ENCODE measurements around the gene VARS2. TPM values are rescaled to one million over a fixed set of nuclear protein-coding genes. Genes with fewer than 3 reads are reported as not detected.
A peak's percentile ranks its signal among the peaks of the same experiment; 100 is the strongest.

VARS2 gene
- total and polyA plus RNA-seq, 3 experiments from 2014 or later = 16.2 to 86.0 (median 82.4) TPM

- H3K4me3 ChIP-seq (ENCODE audit: low read length) = no peak overlapping the region
- H3K4me3 Mint-ChIP-seq = no peak overlapping the region
- H3K4me1 Mint-ChIP-seq = no peaks in the 10 kb centered on the region
- no peaks in the 10 kb centered on the region for H3K9me3 Mint-ChIP-seq
- ChIA-PET POLR2A (interaction anchor here (0.6 kb wide), 1 partner anchor 131 kb away, joined by 7 read pairs; no protein-coding TSS in a partner anchor), CTCF (no interaction called here)
- no peaks in the 10 kb centered on the region for H3K4me1 ChIP-seq (ENCODE audit: insufficient read depth, low read length)
- no peak overlapping the region for H3K27ac ChIP-seq (ENCODE audit: low read depth, low read length)
- no peaks in the 10 kb centered on the region for H3K36me3 ChIP-seq (ENCODE audit: insufficient read depth, low read length)
- peak overlapping the region in 1 of 8 donors; percentile 21 for H3K27ac Mint-ChIP-seq
- peaks cover 17% of the 10 kb centered on the region for H3K27me3 ChIP-seq (ENCODE audit: insufficient read depth, low read length, poor library complexity, severe bottlenecking)
- DNase-seq = no peak
- no peaks in the 10 kb centered on the region for H3K9me3 ChIP-seq (ENCODE audit: low read length)
- H3K36me3 Mint-ChIP-seq = no peaks in the 10 kb centered on the region
- H3K27me3 Mint-ChIP-seq = peaks cover 15 to 50% of the 10 kb centered on the region in 2 donors
These were observed 23.2 kb downstream of the VARS2 start for GRCh38 chr6:30937265-30937664.

- H3K27ac Mint-ChIP-seq = no peak overlapping the region
- no peaks in the 10 kb centered on the region for H3K36me3 Mint-ChIP-seq
- peaks cover 26 to 64% of the 10 kb centered on the region in 2 donors for H3K27me3 Mint-ChIP-seq
These were observed 24.7 kb downstream of the VARS2 start for GRCh38 chr6:30938730-30939129.

GRCh38 chr6:30939473-30939872 is 25.4 kb downstream of the VARS2 start:
- no peak for DNase-seq
- Histone ChIP-seq H3K4me3 (ENCODE audit: low read length) (no peak overlapping the region), H3K4me1 (ENCODE audit: insufficient read depth, low read length) (no peaks in the 10 kb centered on the region), H3K9me3 (ENCODE audit: low read length) (no peaks in the 10 kb centered on the region), H3K27ac (ENCODE audit: low read depth, low read length) (no peak overlapping the region), H3K36me3 (ENCODE audit: insufficient read depth, low read length) (no peaks in the 10 kb centered on the region), H3K27me3 (ENCODE audit: insufficient read depth, low read length, poor library complexity, severe bottlenecking) (peaks cover 22% of the 10 kb centered on the region)
- H3K27me3 Mint-ChIP-seq = peaks cover 32 to 70% of the 10 kb centered on the region in 2 donors
- H3K4me1 Mint-ChIP-seq = peaks cover 0 to 1% (median 0%) of the 10 kb centered on the region in 3 donors
- H3K27ac Mint-ChIP-seq = no peak overlapping the region
- ChIA-PET CTCF (no interaction called here), POLR2A (no interaction called here)
- no peaks in the 10 kb centered on the region for H3K9me3 Mint-ChIP-seq
- no peak overlapping the region for H3K4me3 Mint-ChIP-seq
- H3K36me3 Mint-ChIP-seq = no peaks in the 10 kb centered on the region

More at GRCh38 chr6:30938730-30939129, 24.7 kb downstream of the VARS2 start:
- no peak for DNase-seq
- peaks cover 22% of the 10 kb centered on the region for H3K27me3 ChIP-seq (ENCODE audit: insufficient read depth, low read length, poor library complexity, severe bottlenecking)
- no peaks in the 10 kb centered on the region for H3K4me1 ChIP-seq (ENCODE audit: insufficient read depth, low read length)
- ChIA-PET POLR2A (no interaction called here), CTCF (no interaction called here)
- no peaks in the 10 kb centered on the region for H3K9me3 Mint-ChIP-seq
- no peak overlapping the region for H3K4me3 Mint-ChIP-seq
- H3K27ac ChIP-seq (ENCODE audit: low read depth, low read length) = no peak overlapping the region
- no peak overlapping the region for H3K4me3 ChIP-seq (ENCODE audit: low read length)
- no peaks in the 10 kb centered on the region for H3K36me3 ChIP-seq (ENCODE audit: insufficient read depth, low read length)
- peaks cover 0 to 1% (median 0%) of the 10 kb centered on the region in 3 donors for H3K4me1 Mint-ChIP-seq
- H3K9me3 ChIP-seq (ENCODE audit: low read length) = no peaks in the 10 kb centered on the region

GRCh38 chr6:30940361-30940986 is 26.4 kb downstream of the VARS2 start, which contains the start of gene MUCL3:
Gene MUCL3, plus strand, starts transcription at chr6:30940973. Its CDS starts 27 bp downstream, at chr6:30941000.
- Mint-ChIP-seq H3K4me1 (peaks cover 0 to 1% (median 0%) of the 10 kb centered on the region in 3 donors), H3K9me3 (no peaks in the 10 kb centered on the region), H3K36me3 (peaks cover 0 to 3% (median 0%) of the 10 kb centered on the region in 3 donors), H3K27ac (no peak within 1 kb of the TSS), H3K4me3 (no peak within 1 kb of the TSS), H3K27me3 (peaks cover 34 to 77% of the 10 kb centered on the region in 2 donors)
- Histone ChIP-seq H3K27me3 (ENCODE audit: insufficient read depth, low read length, poor library complexity, severe bottlenecking) (peaks cover 22% of the 10 kb centered on the region), H3K27ac (ENCODE audit: low read depth, low read length) (no peak within 1 kb of the TSS), H3K36me3 (ENCODE audit: insufficient read depth, low read length) (no peaks in the 10 kb centered on the region), H3K9me3 (ENCODE audit: low read length) (no peaks in the 10 kb centered on the region), H3K4me1 (ENCODE audit: insufficient read depth, low read length) (no peaks in the 10 kb centered on the region), H3K4me3 (ENCODE audit: low read length) (no peak within 1 kb of the TSS)
- ChIA-PET CTCF (interaction anchor here (1.0 kb wide), 1 partner anchor 18 kb away, joined by 3 read pairs; no protein-coding TSS in a partner anchor), POLR2A (no interaction called here)
- no peak for DNase-seq

- Mint-ChIP-seq H3K9me3 (no peaks in the 10 kb centered on the region), H3K27me3 (peaks cover 40 to 72% of the 10 kb centered on the region in 2 donors), H3K4me1 (peaks cover 0 to 1% (median 0%) of the 10 kb centered on the region in 3 donors), H3K36me3 (peaks cover 0 to 3% (median 0%) of the 10 kb centered on the region in 3 donors), H3K27ac (peak overlapping the region in 1 of 8 donors; percentile 61), H3K4me3 (no peak overlapping the region)
- Histone ChIP-seq H3K27ac (ENCODE audit: low read depth, low read length) (no peak overlapping the region), H3K9me3 (ENCODE audit: low read length) (no peaks in the 10 kb centered on the region), H3K4me3 (ENCODE audit: low read length) (no peak overlapping the region), H3K27me3 (ENCODE audit: insufficient read depth, low read length, poor library complexity, severe bottlenecking) (peaks cover 22% of the 10 kb centered on the region), H3K4me1 (ENCODE audit: insufficient read depth, low read length) (no peaks in the 10 kb centered on the region), H3K36me3 (ENCODE audit: insufficient read depth, low read length) (no peaks in the 10 kb centered on the region)
- CTCF ChIA-PET = interaction anchor here (1.8 kb wide), 1 partner anchor 137 kb away, joined by 5 read pairs; no protein-coding TSS in a partner anchor
- POLR2A ChIA-PET = no interaction called here
- no peak for DNase-seq
These were observed 28.5 kb downstream of the VARS2 start for GRCh38 chr6:30942338-30943060.

GRCh38 chr6:30944051-30944450 is 30.0 kb downstream of the VARS2 start:
- ChIA-PET POLR2A (no interaction called here), CTCF (no interaction called here)
- H3K27me3 Mint-ChIP-seq = peaks cover 51 to 74% of the 10 kb centered on the region in 2 donors
- no peaks in the 10 kb centered on the region for H3K36me3 ChIP-seq (ENCODE audit: insufficient read depth, low read length)
- no peak for DNase-seq
- H3K4me3 ChIP-seq (ENCODE audit: low read length) = no peak overlapping the region
- H3K27me3 ChIP-seq (ENCODE audit: insufficient read depth, low read length, poor library complexity, severe bottlenecking) = peaks cover 18% of the 10 kb centered on the region
- H3K27ac Mint-ChIP-seq = no peak overlapping the region
- no peaks in the 10 kb centered on the region for H3K4me1 ChIP-seq (ENCODE audit: insufficient read depth, low read length)
- peaks cover 0 to 1% (median 0%) of the 10 kb centered on the region in 3 donors for H3K4me1 Mint-ChIP-seq
- no peaks in the 10 kb centered on the region for H3K9me3 Mint-ChIP-seq
- H3K27ac ChIP-seq (ENCODE audit: low read depth, low read length) = no peak overlapping the region
- no peaks in the 10 kb centered on the region for H3K9me3 ChIP-seq (ENCODE audit: low read length)
- H3K4me3 Mint-ChIP-seq = no peak overlapping the region
- H3K36me3 Mint-ChIP-seq = peaks cover 0 to 9% (median 0%) of the 10 kb centered on the region in 3 donors

GRCh38 chr6:30945281-30945680 is 31.2 kb downstream of the VARS2 start:
- Mint-ChIP-seq H3K27ac (no peak overlapping the region), H3K27me3 (peaks cover 55 to 70% of the 10 kb centered on the region in 2 donors)
- peaks cover 13% of the 10 kb centered on the region for H3K27me3 ChIP-seq (ENCODE audit: insufficient read depth, low read length, poor library complexity, severe bottlenecking)

GRCh38 chr6:30947231-30947630 is 33.2 kb downstream of the VARS2 start:
- H3K27me3 Mint-ChIP-seq = peaks cover 57 to 60% of the 10 kb centered on the region in 2 donors
- no peak overlapping the region for H3K4me3 Mint-ChIP-seq
- Histone ChIP-seq H3K36me3 (ENCODE audit: insufficient read depth, low read length) (no peaks in the 10 kb centered on the region), H3K27me3 (ENCODE audit: insufficient read depth, low read length, poor library complexity, severe bottlenecking) (peaks cover 6% of the 10 kb centered on the region), H3K4me3 (ENCODE audit: low read length) (no peak overlapping the region), H3K27ac (ENCODE audit: low read depth, low read length) (no peak overlapping the region), H3K4me1 (ENCODE audit: insufficient read depth, low read length) (no peaks in the 10 kb centered on the region), H3K9me3 (ENCODE audit: low read length) (no peaks in the 10 kb centered on the region)
- no peak for DNase-seq
- H3K4me1 Mint-ChIP-seq = peaks cover 0 to 1% (median 0%) of the 10 kb centered on the region in 3 donors
- POLR2A ChIA-PET = no interaction called here
- no peak overlapping the region for H3K27ac Mint-ChIP-seq
- peaks cover 0 to 23% (median 0%) of the 10 kb centered on the region in 3 donors for H3K36me3 Mint-ChIP-seq
- CTCF ChIA-PET = interaction anchor here (1.0 kb wide), 1 partner anchor 18 kb away, joined by 3 read pairs; no protein-coding TSS in a partner anchor
- no peaks in the 10 kb centered on the region for H3K9me3 Mint-ChIP-seq

More at GRCh38 chr6:30945281-30945680, 31.2 kb downstream of the VARS2 start:
- Mint-ChIP-seq H3K36me3 (peaks cover 0 to 18% (median 0%) of the 10 kb centered on the region in 3 donors), H3K9me3 (no peaks in the 10 kb centered on the region), H3K4me1 (peaks cover 0 to 1% (median 0%) of the 10 kb centered on the region in 3 donors), H3K4me3 (no peak overlapping the region)
- Histone ChIP-seq H3K9me3 (ENCODE audit: low read length) (no peaks in the 10 kb centered on the region), H3K4me1 (ENCODE audit: insufficient read depth, low read length) (no peaks in the 10 kb centered on the region), H3K4me3 (ENCODE audit: low read length) (no peak overlapping the region), H3K27ac (ENCODE audit: low read depth, low read length) (no peak overlapping the region), H3K36me3 (ENCODE audit: insufficient read depth, low read length) (no peaks in the 10 kb centered on the region)
- ChIA-PET CTCF (no interaction called here), POLR2A (no interaction called here)
- no peak for DNase-seq

Measured in CD8-positive, alpha-beta memory T cell (primary cell).